Measurements from ENCODE around the gene CDK14.
A peak's percentile ranks its signal among the peaks of the same experiment; 100 is the strongest.

CDK14 gene

GRCh38 chr7:91112902-91113341, 516.8 kb downstream of the CDK14 start:
- Mint-ChIP-seq H3K4me3 (no peak overlapping the region), H3K9me3 (no peaks in the 10 kb centered on the region), H3K4me1 (no peaks in the 10 kb centered on the region), H3K27ac (no peak overlapping the region), H3K27me3 (no peaks in the 10 kb centered on the region)
- DNase-seq, result no peak
- ATAC-seq, result no peak

- H3K4me1 Mint-ChIP-seq, result no peaks in the 10 kb centered on the region
- H3K4me3 Mint-ChIP-seq, result no peak overlapping the region
- ATAC-seq, result no peak
- H3K27ac Mint-ChIP-seq, result no peak overlapping the region
- no peak for DNase-seq
- H3K9me3 Mint-ChIP-seq, result no peaks in the 10 kb centered on the region
- no peaks in the 10 kb centered on the region for H3K27me3 Mint-ChIP-seq
Observed at GRCh38 chr7:91114232-91114631, 518.1 kb downstream of the CDK14 start.

GRCh38 chr7:91126762-91127161, 530.6 kb downstream of the CDK14 start:
- Mint-ChIP-seq H3K27me3 (peaks cover 1% of the 10 kb centered on the region), H3K4me1 (no peaks in the 10 kb centered on the region), H3K27ac (no peak overlapping the region), H3K4me3 (no peak overlapping the region), H3K9me3 (no peaks in the 10 kb centered on the region)
- DNase-seq (no peak), ATAC-seq (no peak)

- no peaks in the 10 kb centered on the region for H3K9me3 Mint-ChIP-seq
- no peak for ATAC-seq
- H3K27ac Mint-ChIP-seq, result no peak overlapping the region
- no peak overlapping the region for H3K4me3 Mint-ChIP-seq
- no peak for DNase-seq
- peaks cover 7% of the 10 kb centered on the region for H3K27me3 Mint-ChIP-seq
- H3K4me1 Mint-ChIP-seq, result no peaks in the 10 kb centered on the region
Observed at GRCh38 chr7:91127325-91127724, 531.2 kb downstream of the CDK14 start.

GRCh38 chr7:91127959-91128358, 531.8 kb downstream of the CDK14 start:
- Mint-ChIP-seq H3K27ac (no peak overlapping the region), H3K27me3 (peaks cover 7% of the 10 kb centered on the region), H3K4me1 (no peaks in the 10 kb centered on the region), H3K4me3 (no peak overlapping the region), H3K9me3 (no peaks in the 10 kb centered on the region)
- ATAC-seq (no peak), DNase-seq (no peak)

- ATAC-seq, result no peak
- Mint-ChIP-seq H3K9me3 (no peaks in the 10 kb centered on the region), H3K4me3 (no peak overlapping the region), H3K4me1 (no peaks in the 10 kb centered on the region), H3K27me3 (peaks cover 7% of the 10 kb centered on the region), H3K27ac (peak overlapping the region in 1 of 2 donors; percentile 47)
- DNase-seq, result no peak
Observed at GRCh38 chr7:91128683-91129348, 532.7 kb downstream of the CDK14 start.

- Mint-ChIP-seq H3K27me3 (peaks cover 7% of the 10 kb centered on the region), H3K27ac (no peak overlapping the region), H3K4me3 (no peak overlapping the region), H3K9me3 (no peaks in the 10 kb centered on the region), H3K4me1 (no peaks in the 10 kb centered on the region)
- ATAC-seq, result no peak
- DNase-seq, result no peak
Observed at GRCh38 chr7:91135300-91135699, 539.2 kb downstream of the CDK14 start.

GRCh38 chr7:91135703-91136430, 539.7 kb downstream of the CDK14 start:
- no peaks in the 10 kb centered on the region for H3K4me1 Mint-ChIP-seq
- H3K4me3 Mint-ChIP-seq, result no peak overlapping the region
- no peaks in the 10 kb centered on the region for H3K9me3 Mint-ChIP-seq
- no peak overlapping the region for H3K27ac Mint-ChIP-seq
- no peak for ATAC-seq
- no peak for DNase-seq
- H3K27me3 Mint-ChIP-seq, result peaks cover 7% of the 10 kb centered on the region

GRCh38 chr7:91137153-91137787, 541.1 kb downstream of the CDK14 start:
- H3K4me1 Mint-ChIP-seq, result no peaks in the 10 kb centered on the region
- H3K27me3 Mint-ChIP-seq, result peaks cover under 1% of the 10 kb centered on the region
- DNase-seq, result no peak
- ATAC-seq, result no peak
- no peak overlapping the region for H3K27ac Mint-ChIP-seq
- no peak overlapping the region for H3K4me3 Mint-ChIP-seq
- H3K9me3 Mint-ChIP-seq, result no peaks in the 10 kb centered on the region

GRCh38 chr7:91137788-91138368, 541.8 kb downstream of the CDK14 start:
- Mint-ChIP-seq H3K27ac (no peak overlapping the region), H3K4me3 (no peak overlapping the region), H3K27me3 (no peaks in the 10 kb centered on the region), H3K4me1 (no peaks in the 10 kb centered on the region), H3K9me3 (no peaks in the 10 kb centered on the region)
- ATAC-seq, result no peak
- DNase-seq, result no peak

GRCh38 chr7:91140286-91140685, 544.2 kb downstream of the CDK14 start:
- H3K9me3 Mint-ChIP-seq, result no peaks in the 10 kb centered on the region
- H3K27me3 Mint-ChIP-seq, result no peaks in the 10 kb centered on the region
- no peak for DNase-seq
- no peak overlapping the region for H3K27ac Mint-ChIP-seq
- no peak for ATAC-seq
- no peak overlapping the region for H3K4me3 Mint-ChIP-seq
- no peaks in the 10 kb centered on the region for H3K4me1 Mint-ChIP-seq

GRCh38 chr7:91140982-91141381, 544.9 kb downstream of the CDK14 start:
- Mint-ChIP-seq H3K4me1 (no peaks in the 10 kb centered on the region), H3K9me3 (no peaks in the 10 kb centered on the region), H3K27me3 (no peaks in the 10 kb centered on the region), H3K4me3 (no peak overlapping the region), H3K27ac (no peak overlapping the region)
- ATAC-seq (no peak), DNase-seq (no peak)

GRCh38 chr7:91142743-91143142, 546.6 kb downstream of the CDK14 start:
- H3K27ac Mint-ChIP-seq, result no peak overlapping the region

GRCh38 chr7:91149341-91150246, 553.5 kb downstream of the CDK14 start:
- H3K4me3 Mint-ChIP-seq, result no peak overlapping the region
- H3K9me3 Mint-ChIP-seq, result no peaks in the 10 kb centered on the region
- H3K4me1 Mint-ChIP-seq, result no peaks in the 10 kb centered on the region
- no peak overlapping the region for H3K27ac Mint-ChIP-seq
- no peak for ATAC-seq
- DNase-seq, result no peak
- H3K27me3 Mint-ChIP-seq, result no peaks in the 10 kb centered on the region

More at GRCh38 chr7:91142743-91143142, 546.6 kb downstream of the CDK14 start:
- Mint-ChIP-seq H3K4me3 (no peak overlapping the region), H3K4me1 (no peaks in the 10 kb centered on the region), H3K9me3 (no peaks in the 10 kb centered on the region), H3K27me3 (no peaks in the 10 kb centered on the region)
- no peak for DNase-seq
- no peak for ATAC-seq

GRCh38 chr7:91151916-91152315, 555.8 kb downstream of the CDK14 start:
- DNase-seq (no peak), ATAC-seq (no peak)
- Mint-ChIP-seq H3K27ac (no peak overlapping the region), H3K9me3 (no peaks in the 10 kb centered on the region), H3K27me3 (no peaks in the 10 kb centered on the region), H3K4me3 (no peak overlapping the region), H3K4me1 (no peaks in the 10 kb centered on the region)

All from stimulated activated naive CD8-positive, alpha-beta T cell treated with anti-CD3 and anti-CD28 coated beads, Interleukin-15, amount 100 ng/mL, for 72 hours (primary cell).